ENCODE results near the gene LDLRAD2.

Gene LDLRAD2

DNA sequence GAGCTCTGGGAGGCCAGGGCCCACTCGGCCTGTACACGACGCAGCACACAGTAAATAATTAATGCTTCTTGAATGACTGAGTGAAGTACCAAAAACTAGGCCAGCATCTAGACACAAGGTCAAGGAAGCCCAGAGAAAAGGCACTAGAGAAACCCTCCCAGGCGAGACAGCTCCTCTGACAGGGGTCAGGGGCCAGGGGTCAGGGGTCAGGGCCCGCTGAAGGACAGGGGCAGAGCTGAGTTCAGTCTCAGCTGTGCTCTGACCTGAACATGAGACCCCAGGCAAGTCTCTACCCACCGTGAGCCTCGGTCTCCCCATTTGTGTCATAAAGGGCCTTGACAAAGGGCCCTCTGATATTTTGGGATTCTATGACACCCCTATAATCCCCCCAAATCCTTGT lies 56.4 kb downstream of the LDLRAD2 start:
- Histone ChIP-seq H4K20me1 (ENCODE audit: insufficient read depth, low read length, poor library complexity, severe bottlenecking) (no peaks in the 10 kb centered on the region), H3K27me3 (ENCODE audit: insufficient read depth, low read length, poor library complexity, severe bottlenecking) (no peaks in the 10 kb centered on the region), H3K9me2 (replicated peaks; ENCODE audit: low read depth, low read length) (no peaks in the 10 kb centered on the region), H3K4me3 (ENCODE audit: low read length, poor library complexity, severe bottlenecking) (no peak overlapping the region), H3K9me3 (ENCODE audit: insufficient read depth, low read depth, low read length) (no peaks in the 10 kb centered on the region), H3K36me3 (ENCODE audit: insufficient read depth, low read length) (no peaks in the 10 kb centered on the region), H3K4me1 (ENCODE audit: insufficient read depth, low read length, poor library complexity, severe bottlenecking) (peaks cover 2% of the 10 kb centered on the region), H2AFZ (ENCODE audit: low read length) (no peak overlapping the region), H3F3A (ENCODE audit: low read depth) (no peaks in the 10 kb centered on the region), H3K9ac (ENCODE audit: low read depth, low read length, poor library complexity, severe bottlenecking) (no peak overlapping the region), H3K79me2 (ENCODE audit: insufficient read depth, low read length) (no peaks in the 10 kb centered on the region), H3K4me2 (ENCODE audit: low read depth, low read length, poor library complexity, severe bottlenecking) (no peak overlapping the region)
- TF ChIP-seq, protein P1, sequence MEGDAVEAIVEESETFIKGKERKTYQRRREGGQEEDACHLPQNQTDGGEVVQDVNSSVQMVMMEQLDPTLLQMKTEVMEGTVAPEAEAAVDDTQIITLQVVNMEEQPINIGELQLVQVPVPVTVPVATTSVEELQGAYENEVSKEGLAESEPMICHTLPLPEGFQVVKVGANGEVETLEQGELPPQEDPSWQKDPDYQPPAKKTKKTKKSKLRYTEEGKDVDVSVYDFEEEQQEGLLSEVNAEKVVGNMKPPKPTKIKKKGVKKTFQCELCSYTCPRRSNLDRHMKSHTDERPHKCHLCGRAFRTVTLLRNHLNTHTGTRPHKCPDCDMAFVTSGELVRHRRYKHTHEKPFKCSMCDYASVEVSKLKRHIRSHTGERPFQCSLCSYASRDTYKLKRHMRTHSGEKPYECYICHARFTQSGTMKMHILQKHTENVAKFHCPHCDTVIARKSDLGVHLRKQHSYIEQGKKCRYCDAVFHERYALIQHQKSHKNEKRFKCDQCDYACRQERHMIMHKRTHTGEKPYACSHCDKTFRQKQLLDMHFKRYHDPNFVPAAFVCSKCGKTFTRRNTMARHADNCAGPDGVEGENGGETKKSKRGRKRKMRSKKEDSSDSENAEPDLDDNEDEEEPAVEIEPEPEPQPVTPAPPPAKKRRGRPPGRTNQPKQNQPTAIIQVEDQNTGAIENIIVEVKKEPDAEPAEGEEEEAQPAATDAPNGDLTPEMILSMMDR (conservative IDR thresholded peaks at IDR 0.05; ENCODE audit: low read length): no peak
- no peak for TF ChIP-seq EZH2phosphoT487 (IDR thresholded peaks at IDR 0.05; ENCODE audit: borderline replicate concordance)

DNA sequence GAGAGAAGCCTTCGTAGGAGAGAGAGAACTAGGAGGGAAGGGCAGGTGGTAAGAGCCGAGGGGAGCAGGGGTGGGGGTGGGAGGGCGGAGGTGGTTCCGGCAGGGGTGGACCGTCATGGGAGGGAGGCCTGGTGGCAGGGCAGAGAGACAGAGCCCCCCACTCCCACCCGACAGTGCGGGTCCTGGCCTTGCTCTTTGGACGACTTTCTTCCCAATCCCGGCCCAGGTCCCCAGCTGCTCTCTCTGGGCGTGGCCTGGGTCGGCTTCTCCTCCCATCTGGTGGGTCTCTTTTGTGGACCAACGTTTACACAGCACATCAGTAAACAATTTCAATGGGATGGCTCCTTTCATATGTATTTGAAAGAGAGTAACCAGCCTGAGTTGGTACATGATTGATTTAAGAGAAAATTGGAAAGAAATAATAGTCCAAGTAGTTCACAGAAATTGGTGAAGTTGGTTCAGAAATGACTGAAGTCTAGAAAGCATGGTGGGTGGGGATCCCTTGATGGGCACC lies 56.9 kb downstream of the LDLRAD2 start:
- Histone ChIP-seq H3K27me3 (ENCODE audit: insufficient read depth, low read length, poor library complexity, severe bottlenecking) (no peaks in the 10 kb centered on the region), H4K20me1 (ENCODE audit: insufficient read depth, low read length, poor library complexity, severe bottlenecking) (no peaks in the 10 kb centered on the region), H3K79me2 (ENCODE audit: insufficient read depth, low read length) (no peaks in the 10 kb centered on the region), H3K9me2 (replicated peaks; ENCODE audit: low read depth, low read length) (no peaks in the 10 kb centered on the region), H3K9me3 (ENCODE audit: insufficient read depth, low read depth, low read length) (no peaks in the 10 kb centered on the region), H3K9ac (ENCODE audit: low read depth, low read length, poor library complexity, severe bottlenecking) (no peak overlapping the region), H2AFZ (ENCODE audit: low read length) (no peak overlapping the region), H3F3A (ENCODE audit: low read depth) (no peaks in the 10 kb centered on the region), H3K4me3 (ENCODE audit: low read length, poor library complexity, severe bottlenecking) (no peak overlapping the region), H3K36me3 (ENCODE audit: insufficient read depth, low read length) (no peaks in the 10 kb centered on the region), H3K4me2 (ENCODE audit: low read depth, low read length, poor library complexity, severe bottlenecking) (no peak overlapping the region), H3K4me1 (ENCODE audit: insufficient read depth, low read length, poor library complexity, severe bottlenecking) (peaks cover 2% of the 10 kb centered on the region)
- no peak for TF ChIP-seq EZH2phosphoT487 (IDR thresholded peaks at IDR 0.05; ENCODE audit: borderline replicate concordance)
- TF ChIP-seq, protein P1 (conservative IDR thresholded peaks at IDR 0.05; ENCODE audit: low read length): no peak

DNA sequence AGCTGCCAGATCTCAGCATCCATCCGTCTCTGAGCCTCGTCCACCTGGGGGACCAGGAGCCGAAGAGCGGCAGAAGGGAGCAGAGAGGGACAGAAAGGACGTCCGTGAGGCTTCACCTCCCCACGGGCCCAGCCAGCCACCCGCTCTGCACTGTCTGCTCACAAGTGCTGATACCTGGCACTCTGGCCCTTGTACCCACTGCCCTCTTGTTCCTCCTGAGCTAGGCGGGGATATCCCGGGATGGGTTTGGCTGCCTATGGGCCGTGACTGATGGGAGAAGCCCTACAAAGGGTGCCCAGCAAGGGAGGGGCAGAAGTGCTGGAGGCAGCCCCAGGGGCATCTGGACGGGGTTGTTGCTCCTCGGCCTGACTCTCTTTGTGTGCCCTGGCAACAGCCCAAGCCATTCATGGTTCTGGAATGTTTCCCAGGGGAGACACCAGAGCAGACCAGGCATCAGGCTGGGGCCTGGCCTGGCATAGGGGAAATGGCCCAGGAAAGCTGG lies 57.6 kb downstream of the LDLRAD2 start:
- no peak overlapping the region for H3K4me2 ChIP-seq (ENCODE audit: low read depth, low read length, poor library complexity, severe bottlenecking)
- H3K9me2 ChIP-seq (replicated peaks; ENCODE audit: low read depth, low read length): no peaks in the 10 kb centered on the region
- no peaks in the 10 kb centered on the region for H3K27me3 ChIP-seq (ENCODE audit: insufficient read depth, low read length, poor library complexity, severe bottlenecking)
- H3F3A ChIP-seq (ENCODE audit: low read depth): no peaks in the 10 kb centered on the region
- H3K4me1 ChIP-seq (ENCODE audit: insufficient read depth, low read length, poor library complexity, severe bottlenecking): peaks cover 2% of the 10 kb centered on the region
- H3K4me3 ChIP-seq (ENCODE audit: low read length, poor library complexity, severe bottlenecking): no peak overlapping the region
- H3K9me3 ChIP-seq (ENCODE audit: insufficient read depth, low read depth, low read length): no peaks in the 10 kb centered on the region
- no peaks in the 10 kb centered on the region for H3K79me2 ChIP-seq (ENCODE audit: insufficient read depth, low read length)
- TF ChIP-seq, protein P1 (conservative IDR thresholded peaks at IDR 0.05; ENCODE audit: low read length): no peak
- TF ChIP-seq EZH2phosphoT487 (IDR thresholded peaks at IDR 0.05; ENCODE audit: borderline replicate concordance): no peak
- H3K9ac ChIP-seq (ENCODE audit: low read depth, low read length, poor library complexity, severe bottlenecking): no peak overlapping the region
- H4K20me1 ChIP-seq (ENCODE audit: insufficient read depth, low read length, poor library complexity, severe bottlenecking): no peaks in the 10 kb centered on the region
- H3K36me3 ChIP-seq (ENCODE audit: insufficient read depth, low read length): no peaks in the 10 kb centered on the region
- no peak overlapping the region for H2AFZ ChIP-seq (ENCODE audit: low read length)

Measured in Loucy (cell line).